A549 (cell line): Measurements from ENCODE around the gene PLCL1.

Source experiments
- FOSB ChIP-seq: fragments of 250-450 bp; sonication (Bioruptor Pico); IDR thresholded peaks from 2 replicates; pipeline ENCODE4 v1.5.0; 2020; ENCODE audit warnings: mild to moderate bottlenecking, moderate library complexity
- FOXS1 ChIP-seq: fragments of 250-450 bp; sonication (Bioruptor Pico); IDR thresholded peaks from 2 replicates; pipeline ENCODE4 v1.5.0; 2020; ENCODE audit warnings: mild to moderate bottlenecking, moderate library complexity
- MYC ChIP-seq: IDR thresholded peaks from 2 replicates; pipeline ENCODE4 v1.6.1; 2012; ENCODE audit warnings: mild to moderate bottlenecking, inconsistent platforms, low read length, improper control_type of control experiment, borderline replicate concordance
- NPAS2 ChIP-seq: fragments of 250-450 bp; sonication (Bioruptor Pico); IDR thresholded peaks from 2 replicates; pipeline ENCODE4 v1.8.0; 2022; ENCODE audit warnings: mild to moderate bottlenecking, moderate library complexity, borderline replicate concordance
- POLR2A ChIP-seq: IDR thresholded peaks from 2 replicates; pipeline ENCODE4 v1.6.1; 2012; ENCODE audit warnings: mild to moderate bottlenecking, low read length
- RAD21 ChIP-seq, 2 experiments: fragments of >200 bp in 1 of 2; sonication (Bioruptor Twin) in 1 of 2; formaldehyde crosslinking in 1 of 2; IDR thresholded peaks in 1 of 2; conservative IDR thresholded peaks in 1 of 2; 2 replicates in 1 of 2; 3 replicates in 1 of 2; pipeline ENCODE4 v1.6.1; 2012 to 2018; ENCODE audit warnings: inconsistent platforms in 1 of 2
- TF ChIP-seq, protein P1 (sequence below): IDR thresholded peaks from 2 replicates; pipeline ENCODE4 v1.6.1; 2012
- TF ChIP-seq, protein P2 (sequence below): fragments of >200 bp; sonication (Bioruptor Twin); formaldehyde crosslinking; IDR thresholded peaks from 3 replicates; pipeline ENCODE4 v1.5.1; 2016
- TF ChIP-seq, protein P3 (sequence below): fragments of 450-650 bp; IDR thresholded peaks from 2 replicates; pipeline ENCODE4 v1.6.1; 2014; ENCODE audit warnings: antibody characterized with exemption

DNA sequence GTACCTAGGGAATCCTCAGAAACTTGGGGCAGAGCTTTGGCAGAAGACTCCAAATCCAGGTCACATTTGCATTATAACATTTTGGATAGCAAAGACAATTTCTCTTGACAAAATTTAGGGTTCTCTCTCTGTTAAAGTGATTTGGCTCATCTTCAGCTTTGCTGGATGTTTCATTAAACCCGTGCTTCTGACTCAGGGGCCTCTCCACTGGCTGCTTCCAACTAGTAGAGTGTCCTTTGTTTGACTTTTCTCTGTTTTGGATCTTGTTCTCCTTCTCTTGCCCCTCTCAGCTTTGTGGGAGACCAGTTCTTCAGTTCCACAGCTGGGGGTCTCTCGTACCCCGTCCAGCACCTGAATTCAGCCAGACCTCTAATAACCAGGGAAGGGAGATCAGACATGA, 145.6 kb downstream of the PLCL1 start:
- TF ChIP-seq, protein P1, sequence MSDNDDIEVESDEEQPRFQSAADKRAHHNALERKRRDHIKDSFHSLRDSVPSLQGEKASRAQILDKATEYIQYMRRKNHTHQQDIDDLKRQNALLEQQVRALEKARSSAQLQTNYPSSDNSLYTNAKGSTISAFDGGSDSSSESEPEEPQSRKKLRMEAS = no peak
- TF ChIP-seq, protein P2, sequence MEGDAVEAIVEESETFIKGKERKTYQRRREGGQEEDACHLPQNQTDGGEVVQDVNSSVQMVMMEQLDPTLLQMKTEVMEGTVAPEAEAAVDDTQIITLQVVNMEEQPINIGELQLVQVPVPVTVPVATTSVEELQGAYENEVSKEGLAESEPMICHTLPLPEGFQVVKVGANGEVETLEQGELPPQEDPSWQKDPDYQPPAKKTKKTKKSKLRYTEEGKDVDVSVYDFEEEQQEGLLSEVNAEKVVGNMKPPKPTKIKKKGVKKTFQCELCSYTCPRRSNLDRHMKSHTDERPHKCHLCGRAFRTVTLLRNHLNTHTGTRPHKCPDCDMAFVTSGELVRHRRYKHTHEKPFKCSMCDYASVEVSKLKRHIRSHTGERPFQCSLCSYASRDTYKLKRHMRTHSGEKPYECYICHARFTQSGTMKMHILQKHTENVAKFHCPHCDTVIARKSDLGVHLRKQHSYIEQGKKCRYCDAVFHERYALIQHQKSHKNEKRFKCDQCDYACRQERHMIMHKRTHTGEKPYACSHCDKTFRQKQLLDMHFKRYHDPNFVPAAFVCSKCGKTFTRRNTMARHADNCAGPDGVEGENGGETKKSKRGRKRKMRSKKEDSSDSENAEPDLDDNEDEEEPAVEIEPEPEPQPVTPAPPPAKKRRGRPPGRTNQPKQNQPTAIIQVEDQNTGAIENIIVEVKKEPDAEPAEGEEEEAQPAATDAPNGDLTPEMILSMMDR = no peak
- TF ChIP-seq RAD21 (conservative IDR thresholded peaks at IDR 0.05 in 1 of 2, IDR thresholded peaks at IDR 0.05 in 1 of 2) (no peak), POLR2A (no peak), FOXS1 (no peak), MYC (no peak), NPAS2 (CRISPR knock-in tag) (no peak), FOSB (CRISPR knock-in tag) (no peak)
- TF ChIP-seq, protein P3, sequence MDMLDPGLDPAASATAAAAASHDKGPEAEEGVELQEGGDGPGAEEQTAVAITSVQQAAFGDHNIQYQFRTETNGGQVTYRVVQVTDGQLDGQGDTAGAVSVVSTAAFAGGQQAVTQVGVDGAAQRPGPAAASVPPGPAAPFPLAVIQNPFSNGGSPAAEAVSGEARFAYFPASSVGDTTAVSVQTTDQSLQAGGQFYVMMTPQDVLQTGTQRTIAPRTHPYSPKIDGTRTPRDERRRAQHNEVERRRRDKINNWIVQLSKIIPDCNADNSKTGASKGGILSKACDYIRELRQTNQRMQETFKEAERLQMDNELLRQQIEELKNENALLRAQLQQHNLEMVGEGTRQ = no peak
